MM.1S (cell line): ENCODE results near the gene ZNF630.
"Not testable (repeated sequence)": the region's sequence is repeated elsewhere in the genome, so short reads cannot be mapped to it uniquely, and the experiment has no call there.

Experiments
- DNase-seq: peaks from one replicate; pipeline ENCODE4 v3.0.0-alpha.2; 2015
- H2AFZ ChIP-seq: fragments of 300-600 bp; sonication (generic); 2 replicates; pipeline ENCODE4 v1.6.0; 2016; ENCODE audit warnings: antibody characterized with exemption, low read length
- H3F3A ChIP-seq: fragments of 300-600 bp; sonication (generic); 2 replicates; pipeline ENCODE4 v1.6.1; 2016; ENCODE audit warnings: mild to moderate bottlenecking, antibody characterized with exemption, low read length, moderate library complexity, mixed read lengths; ENCODE audit not compliant: insufficient read depth
- H3K27ac ChIP-seq: fragments of 300-600 bp; sonication (generic); 2 replicates; pipeline ENCODE4 v1.5.1; 2016; ENCODE audit warnings: mild to moderate bottlenecking, low read length
- H3K27me3 ChIP-seq: fragments of 300-600 bp; sonication (generic); replicated peaks from 2 replicates; pipeline ENCODE4 v1.6.0; 2016; ENCODE audit warnings: low read length; ENCODE audit not compliant: insufficient read depth
- H3K36me3 ChIP-seq: fragments of 300-600 bp; sonication (generic); replicated peaks from 2 replicates; pipeline ENCODE4 v1.6.1; 2016; ENCODE audit warnings: mild to moderate bottlenecking, low read length, mixed read lengths; ENCODE audit not compliant: insufficient read depth
- H3K4me1 ChIP-seq: fragments of 300-600 bp; sonication (generic); 2 replicates; pipeline ENCODE4 v1.6.1; 2016; ENCODE audit warnings: low read length, mixed read lengths
- H3K4me2 ChIP-seq: fragments of 300-600 bp; sonication (generic); 2 replicates; pipeline ENCODE4 v1.6.0; 2016; ENCODE audit warnings: low read depth, low read length
- H3K4me3 ChIP-seq: fragments of 300-600 bp; sonication (generic); 2 replicates; pipeline ENCODE4 v1.5.1; 2016; ENCODE audit warnings: low read length, mixed read lengths
- H3K79me2 ChIP-seq: fragments of 300-600 bp; sonication (generic); 2 replicates; pipeline ENCODE4 v1.6.1; 2016; ENCODE audit warnings: mixed run types, low read length, mixed read lengths
- H3K9ac ChIP-seq: fragments of 300-600 bp; sonication (generic); 2 replicates; pipeline ENCODE4 v1.6.1; 2016; ENCODE audit warnings: low read length, mixed read lengths
- H3K9me2 ChIP-seq: fragments of 300-600 bp; sonication (generic); replicated peaks from 2 replicates; pipeline ENCODE4 v1.6.1; 2016; ENCODE audit warnings: mild to moderate bottlenecking, low read length, mixed read lengths; ENCODE audit not compliant: insufficient read depth
- H3K9me3 ChIP-seq: fragments of 300-600 bp; sonication (generic); replicated peaks from 2 replicates; pipeline ENCODE4 v1.6.1; 2016; ENCODE audit warnings: mild to moderate bottlenecking, low read length, mixed read lengths; ENCODE audit not compliant: insufficient read depth
- H4K20me1 ChIP-seq: fragments of 300-600 bp; sonication (generic); 2 replicates; pipeline ENCODE4 v1.6.1; 2016; ENCODE audit warnings: mild to moderate bottlenecking, low read length, moderate library complexity, mixed read lengths; ENCODE audit not compliant: insufficient read depth
- CTCF ChIP-seq: fragments of 300-600 bp; sonication (generic); IDR thresholded peaks from 2 replicates; pipeline ENCODE4 v1.5.1; 2016; ENCODE audit warnings: antibody characterized with exemption, low read length, mixed read lengths
- EZH2 ChIP-seq: fragments of 300-600 bp; sonication (generic); optimal IDR thresholded peaks from 2 replicates; pipeline ENCODE3; 2017; ENCODE audit warnings: low read depth, mild to moderate bottlenecking, antibody characterized with exemption, low read length, mixed read lengths
- EZH2phosphoT487 ChIP-seq: fragments of 300-600 bp; sonication (generic); IDR thresholded peaks from 2 replicates; pipeline ENCODE4 v1.6.1; 2018; ENCODE audit warnings: antibody characterized with exemption, low read length

The ZNF630 gene

GRCh38 chrX:48021026-48021900, 50.2 kb downstream of the ZNF630 start:
- H3K4me1 ChIP-seq, result peaks cover 6% of the 10 kb centered on the region; the same call in 1 of the 2 replicates
- H3K4me3 ChIP-seq, result peak overlapping the region; percentile 86
- H4K20me1 ChIP-seq, result no peaks in the 10 kb centered on the region
- H3K4me2 ChIP-seq, result peak overlapping the region; percentile 69
- H3K9me2 ChIP-seq, result no peaks in the 10 kb centered on the region
- H2AFZ ChIP-seq, result peak overlapping the region; percentile 91
- no peaks in the 10 kb centered on the region for H3K9me3 ChIP-seq
- no peaks in the 10 kb centered on the region for H3K27me3 ChIP-seq
- TF ChIP-seq CTCF (no peak), EZH2 (no peak), EZH2phosphoT487 (no peak)
- peak overlapping the region; percentile 77 for H3K27ac ChIP-seq
- H3F3A ChIP-seq, result no peaks in the 10 kb centered on the region
- peak; percentile 60 for DNase-seq
- peak overlapping the region; percentile 99 for H3K9ac ChIP-seq
- no peaks in the 10 kb centered on the region for H3K79me2 ChIP-seq
- no peaks in the 10 kb centered on the region for H3K36me3 ChIP-seq

DNA sequence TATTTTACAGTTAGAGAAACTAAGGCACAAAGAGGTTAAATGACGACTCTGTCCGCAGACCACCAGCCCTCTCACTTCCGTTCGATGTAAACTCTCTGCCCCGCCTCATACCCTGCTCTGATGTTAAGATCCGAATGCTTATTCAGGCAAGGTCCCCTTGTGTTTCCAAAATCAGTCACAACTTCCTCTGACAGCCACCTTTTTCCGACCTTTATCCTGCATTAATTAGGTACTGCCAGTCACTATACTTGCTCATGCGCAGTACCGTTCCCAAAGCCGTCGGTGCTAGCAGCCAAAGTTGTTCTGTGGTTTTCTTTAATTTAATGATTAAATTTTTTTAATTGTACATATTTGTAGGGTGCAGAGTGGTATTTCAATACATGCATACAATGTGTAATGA, 51.0 kb downstream of the ZNF630 start:
- not testable (repeated sequence) for DNase-seq, H3K9me3 ChIP-seq, H4K20me1 ChIP-seq, H3K36me3 ChIP-seq, H3K4me1 ChIP-seq, H3K27me3 ChIP-seq, H3K27ac ChIP-seq, H3K9ac ChIP-seq, H3F3A ChIP-seq, H3K79me2 ChIP-seq, H3K9me2 ChIP-seq
- H2AFZ ChIP-seq, result peak overlapping the region; percentile 91
- H3K4me2 ChIP-seq, result peak overlapping the region; percentile 69
- H3K4me3 ChIP-seq, result peak overlapping the region; percentile 86

GRCh38 chrX:48019892-48020291, 51.5 kb downstream of the ZNF630 start:
- H3K36me3 ChIP-seq, H3K9ac ChIP-seq, H2AFZ ChIP-seq, H3K9me3 ChIP-seq, H3K9me2 ChIP-seq, H3K4me3 ChIP-seq, H4K20me1 ChIP-seq, H3K27me3 ChIP-seq, H3K4me1 ChIP-seq, H3K4me2 ChIP-seq, H3K27ac ChIP-seq, DNase-seq, H3K79me2 ChIP-seq, H3F3A ChIP-seq: not testable (repeated sequence)

GRCh38 chrX:48016583-48017310, 54.7 kb downstream of the ZNF630 start:
- H3K9me3 ChIP-seq, H3K9me2 ChIP-seq, H3K79me2 ChIP-seq, H2AFZ ChIP-seq, H3K27ac ChIP-seq, DNase-seq, H3K36me3 ChIP-seq, H4K20me1 ChIP-seq, H3K27me3 ChIP-seq, H3K4me1 ChIP-seq, H3K9ac ChIP-seq, H3K4me2 ChIP-seq, H3K4me3 ChIP-seq, H3F3A ChIP-seq: not testable (repeated sequence)

DNA sequence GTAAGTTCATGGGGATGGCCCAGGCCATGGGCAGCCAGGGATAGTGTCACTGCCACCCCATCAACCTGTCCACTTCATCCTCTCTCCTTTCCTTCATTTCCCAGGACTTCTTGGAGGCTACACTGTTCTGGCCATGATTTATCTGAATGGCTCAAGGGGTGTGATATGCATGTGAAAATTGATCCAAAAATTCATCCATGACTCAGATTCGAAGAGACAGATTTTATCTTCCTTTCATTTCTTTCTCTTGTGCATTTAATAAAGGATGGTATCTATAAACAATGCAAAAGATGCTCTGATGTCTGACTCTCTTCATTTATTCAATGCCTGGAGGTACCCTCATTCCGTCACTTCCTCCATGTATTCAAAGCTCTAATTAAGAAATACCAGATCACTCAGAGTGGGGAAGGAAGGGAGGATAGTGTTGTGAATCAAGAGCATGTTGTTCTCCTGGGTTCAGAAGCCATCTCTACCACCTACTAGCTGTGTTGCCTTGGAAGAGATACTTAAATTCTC, 61.9 kb downstream of the ZNF630 start:
- H3K4me1 ChIP-seq, H3K36me3 ChIP-seq, H3K9me2 ChIP-seq, H3K4me3 ChIP-seq, H3K9ac ChIP-seq, H3K27ac ChIP-seq, DNase-seq, H3K9me3 ChIP-seq, H3K27me3 ChIP-seq, H3F3A ChIP-seq, H3K4me2 ChIP-seq, H3K79me2 ChIP-seq, H4K20me1 ChIP-seq, H2AFZ ChIP-seq: not testable (repeated sequence)
